ENCODE measurements around the gene SYT14. TPM values are rescaled to one million over a fixed set of nuclear protein-coding genes. Genes with fewer than 3 reads are reported as not detected.

Gene SYT14
- total RNA-seq, 1 donor from 2014 or later = 0.16 TPM

DNA sequence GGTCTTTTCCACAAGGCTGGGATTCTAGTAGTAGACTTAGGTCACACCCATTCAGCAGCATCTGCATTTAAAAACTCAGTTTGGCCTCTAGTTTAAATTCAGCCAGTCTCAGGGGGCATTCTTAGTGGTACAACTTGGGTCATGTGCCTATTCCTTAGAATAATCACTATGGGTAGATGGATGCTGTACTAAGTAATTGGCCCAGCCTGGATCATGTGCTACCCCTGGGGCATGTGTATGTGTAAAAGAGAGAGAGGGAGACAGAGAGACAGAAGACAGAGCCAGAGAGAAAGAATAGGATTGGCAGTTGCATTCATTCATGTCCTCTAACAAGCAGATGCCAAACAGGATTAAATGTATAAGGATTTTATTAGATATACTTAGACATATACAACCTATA lies 13.6 kb upstream of the SYT14 start:
- DNase-seq (ENCODE audit: extremely low spot score, unreplicated experiment) = no peak
- H3K4me3 Mint-ChIP-seq (ENCODE audit: unreplicated experiment) = no peak overlapping the region
- H3K27ac Mint-ChIP-seq (ENCODE audit: unreplicated experiment) = no peak overlapping the region
- TF ChIP-seq CTCF (IDR thresholded peaks at IDR 0.05) = no peak
- peaks cover 7% of the 10 kb centered on the region for H3K27me3 Mint-ChIP-seq (ENCODE audit: unreplicated experiment)
- peaks cover 5% of the 10 kb centered on the region for H3K9me3 Mint-ChIP-seq (ENCODE audit: unreplicated experiment)
- no peaks in the 10 kb centered on the region for H3K36me3 Mint-ChIP-seq (ENCODE audit: unreplicated experiment)
- H3K4me1 Mint-ChIP-seq (ENCODE audit: unreplicated experiment) = no peaks in the 10 kb centered on the region

DNA sequence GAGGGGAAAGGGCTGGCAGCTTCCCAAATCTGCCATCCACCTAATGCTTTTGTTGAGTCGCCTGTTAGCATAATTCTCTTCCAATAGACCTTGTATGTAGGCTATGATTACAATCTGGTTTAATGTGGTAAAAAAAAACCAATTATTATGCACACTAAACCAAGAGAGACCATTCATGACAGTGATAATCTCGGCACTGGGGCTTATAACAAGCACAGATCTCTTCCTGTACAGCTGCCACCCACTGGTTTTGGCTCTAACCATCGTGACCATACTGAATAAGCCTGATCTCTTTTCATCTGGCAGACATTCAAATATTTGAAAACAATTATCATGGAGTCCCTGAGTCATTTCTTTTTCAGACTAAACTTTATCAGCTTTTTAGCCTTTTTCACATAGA lies 12.0 kb upstream of the SYT14 start:
- H3K4me1 Mint-ChIP-seq (ENCODE audit: unreplicated experiment) = no peaks in the 10 kb centered on the region
- no peak for TF ChIP-seq CTCF (IDR thresholded peaks at IDR 0.05)
- DNase-seq (ENCODE audit: extremely low spot score, unreplicated experiment) = no peak
- H3K4me3 Mint-ChIP-seq (ENCODE audit: unreplicated experiment) = no peak overlapping the region
- no peak overlapping the region for H3K27ac Mint-ChIP-seq (ENCODE audit: unreplicated experiment)
- no peaks in the 10 kb centered on the region for H3K9me3 Mint-ChIP-seq (ENCODE audit: unreplicated experiment)
- H3K27me3 Mint-ChIP-seq (ENCODE audit: unreplicated experiment) = peaks cover 11% of the 10 kb centered on the region
- H3K36me3 Mint-ChIP-seq (ENCODE audit: unreplicated experiment) = no peaks in the 10 kb centered on the region

DNA sequence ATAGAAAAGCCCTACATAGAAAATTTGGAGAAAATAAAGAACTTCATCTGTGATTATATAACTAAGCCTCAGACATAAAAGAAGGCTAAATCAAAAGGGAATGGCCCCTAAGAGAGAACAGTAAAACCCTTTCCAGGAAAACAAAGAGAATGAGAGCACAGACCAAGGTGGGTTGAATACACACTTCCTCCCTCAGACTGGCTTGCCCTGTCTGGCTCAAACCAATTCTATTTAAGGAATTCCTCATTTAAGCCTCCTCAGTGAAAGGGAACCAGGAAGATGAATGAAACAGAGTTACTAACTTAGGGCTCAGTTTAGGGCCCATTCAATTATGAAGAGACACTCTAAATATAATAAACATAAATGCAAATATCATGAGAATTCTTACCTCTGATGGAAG lies 10.6 kb upstream of the SYT14 start:
- Mint-ChIP-seq H3K36me3 (ENCODE audit: unreplicated experiment) (no peaks in the 10 kb centered on the region), H3K27me3 (ENCODE audit: unreplicated experiment) (peaks cover 13% of the 10 kb centered on the region), H3K4me3 (ENCODE audit: unreplicated experiment) (no peak overlapping the region), H3K9me3 (ENCODE audit: unreplicated experiment) (no peaks in the 10 kb centered on the region), H3K4me1 (ENCODE audit: unreplicated experiment) (no peaks in the 10 kb centered on the region), H3K27ac (ENCODE audit: unreplicated experiment) (no peak overlapping the region)
- no peak for TF ChIP-seq CTCF (IDR thresholded peaks at IDR 0.05)
- no peak for DNase-seq (ENCODE audit: extremely low spot score, unreplicated experiment)

DNA sequence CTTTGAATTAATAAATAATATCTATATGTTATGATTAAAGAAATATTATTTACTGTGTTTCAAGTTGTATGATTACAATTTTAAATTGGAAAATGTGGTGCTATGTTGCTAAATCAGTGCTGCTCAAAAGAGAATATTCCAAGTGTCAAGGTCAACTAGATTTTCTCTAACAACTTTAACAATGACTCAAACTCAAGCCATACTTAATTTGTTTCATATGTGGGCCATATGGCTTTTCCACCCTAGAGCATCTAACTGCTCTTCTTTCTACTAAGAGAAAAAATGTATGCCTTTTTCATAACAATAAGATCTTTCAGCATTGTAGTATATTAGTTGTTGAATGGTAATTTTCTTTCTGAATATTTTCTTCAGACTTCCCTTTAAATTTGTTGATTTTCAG lies 8.3 kb upstream of the SYT14 start:
- peaks cover 24% of the 10 kb centered on the region for H3K27me3 Mint-ChIP-seq (ENCODE audit: unreplicated experiment)

GRCh38 chr1:209931141-209931540 lies 6.9 kb upstream of the SYT14 start:
- H3K27me3 Mint-ChIP-seq (ENCODE audit: unreplicated experiment) = peaks cover 26% of the 10 kb centered on the region
- no peaks in the 10 kb centered on the region for H3K36me3 Mint-ChIP-seq (ENCODE audit: unreplicated experiment)
- no peak for TF ChIP-seq CTCF (IDR thresholded peaks at IDR 0.05)
- H3K4me3 Mint-ChIP-seq (ENCODE audit: unreplicated experiment) = no peak overlapping the region
- DNase-seq (ENCODE audit: extremely low spot score, unreplicated experiment) = no peak
- no peaks in the 10 kb centered on the region for H3K4me1 Mint-ChIP-seq (ENCODE audit: unreplicated experiment)
- H3K27ac Mint-ChIP-seq (ENCODE audit: unreplicated experiment) = no peak overlapping the region
- no peaks in the 10 kb centered on the region for H3K9me3 Mint-ChIP-seq (ENCODE audit: unreplicated experiment)

More for the DNA sequence above, 8.3 kb upstream of the SYT14 start:
- no peak overlapping the region for H3K27ac Mint-ChIP-seq (ENCODE audit: unreplicated experiment)
- H3K9me3 Mint-ChIP-seq (ENCODE audit: unreplicated experiment) = no peaks in the 10 kb centered on the region
- no peak for DNase-seq (ENCODE audit: extremely low spot score, unreplicated experiment)
- no peak overlapping the region for H3K4me3 Mint-ChIP-seq (ENCODE audit: unreplicated experiment)
- no peaks in the 10 kb centered on the region for H3K36me3 Mint-ChIP-seq (ENCODE audit: unreplicated experiment)
- H3K4me1 Mint-ChIP-seq (ENCODE audit: unreplicated experiment) = no peaks in the 10 kb centered on the region
- TF ChIP-seq CTCF (IDR thresholded peaks at IDR 0.05) = no peak

Measured in osteocyte (in vitro differentiated cells).